SK-N-MC (cell line): Measurements from ENCODE around the gene MTA1.
A peak's percentile ranks its signal among the peaks of the same experiment; 100 is the strongest.

ENCODE experiments used
- DNase-seq: peaks from one replicate; pipeline ENCODE4 v3.0.0-alpha.2; 2011; ENCODE audit warnings: low read depth, low spot score
- H3K27ac ChIP-seq: fragments of 200-600 bp; sonication (generic); 2 replicates; pipeline ENCODE4 v1.5.1; 2016; ENCODE audit warnings: mixed run types
- H3K36me3 ChIP-seq: fragments of 200-600 bp; sonication (generic); 2 replicates; pipeline ENCODE4 v1.6.1; 2017; ENCODE audit warnings: antibody characterized with exemption, low read length, mixed read lengths; ENCODE audit not compliant: insufficient read depth
- H3K4me3 ChIP-seq: fragments of 200-600 bp; sonication (generic); 2 replicates; pipeline ENCODE4 v1.5.1; 2016
- H3K9ac ChIP-seq: fragments of 200-600 bp; sonication (generic); 2 replicates; pipeline ENCODE4 v1.8.0; 2017; ENCODE audit warnings: mixed run types, mixed read lengths; ENCODE audit not compliant: insufficient read length
- H3K9me3 ChIP-seq: fragments of 200-600 bp; sonication (generic); 2 replicates; pipeline ENCODE4 v1.6.1; 2017; ENCODE audit warnings: low read depth, mild to moderate bottlenecking, antibody characterized with exemption, low read length, moderate library complexity, mixed read lengths
- EZH2 ChIP-seq: fragments of 200-600 bp; sonication (generic); IDR thresholded peaks from one replicate; pipeline ENCODE4 v1.6.1; 2017; ENCODE audit warnings: antibody characterized with exemption
- FOXP2 ChIP-seq: optimal IDR thresholded peaks from 2 replicates; pipeline ENCODE3; 2011; ENCODE audit warnings: mild to moderate bottlenecking, moderate library complexity; ENCODE audit not compliant: insufficient read depth; ENCODE audit errors: extremely low read length, control extremely low read depth
- POLR2AphosphoS5 ChIP-seq: IDR thresholded peaks from 2 replicates; pipeline ENCODE4 v1.6.1; 2012; ENCODE audit warnings: mild to moderate bottlenecking, low read depth, low read length, borderline replicate concordance

Gene MTA1

GRCh38 chr14:105418269-105419194 is 1.1 kb upstream of the MTA1 start:
- TF ChIP-seq FOXP2 (no peak), POLR2AphosphoS5 (no peak), EZH2 (no peak)
- Histone ChIP-seq H3K9me3 (no peaks in the 10 kb centered on the region), H3K36me3 (peaks cover 21% of the 10 kb centered on the region; the same call in 1 of the 2 replicates), H3K27ac (no peak overlapping the region), H3K4me3 (peak overlapping the region; percentile 87), H3K9ac (peak overlapping the region; percentile 92)
- no peak for DNase-seq

GRCh38 chr14:105420101-105420973 is 710 bp downstream of the MTA1 start:
- no peak for DNase-seq
- peak overlapping the region; percentile 96 for H3K4me3 ChIP-seq
- H3K9ac ChIP-seq = peak overlapping the region; percentile 96
- peaks cover 36% of the 10 kb centered on the region for H3K36me3 ChIP-seq
- TF ChIP-seq EZH2 (no peak), POLR2AphosphoS5 (no peak), FOXP2 (no peak)
- H3K27ac ChIP-seq = peak overlapping the region; percentile 78
- H3K9me3 ChIP-seq = no peaks in the 10 kb centered on the region

GRCh38 chr14:105420974-105421674 is 1.5 kb downstream of the MTA1 start:
- DNase-seq = no peak
- Histone ChIP-seq H3K9me3 (no peaks in the 10 kb centered on the region), H3K9ac (peak overlapping the region; percentile 96), H3K27ac (peak overlapping the region; percentile 78), H3K36me3 (peaks cover 42% of the 10 kb centered on the region), H3K4me3 (peak overlapping the region; percentile 96)
- TF ChIP-seq EZH2 (no peak), FOXP2 (no peak), POLR2AphosphoS5 (no peak)

- no peak for TF ChIP-seq EZH2
- no peak for TF ChIP-seq FOXP2
- no peak for TF ChIP-seq POLR2AphosphoS5
- H3K9me3 ChIP-seq = no peaks in the 10 kb centered on the region
- peak overlapping the region; percentile 78 for H3K27ac ChIP-seq
- H3K4me3 ChIP-seq = peak overlapping the region; percentile 96
- peaks cover 51% of the 10 kb centered on the region for H3K36me3 ChIP-seq
- DNase-seq = no peak
- H3K9ac ChIP-seq = peak overlapping the region; percentile 96
Observed at GRCh38 chr14:105421723-105422615, 2.3 kb downstream of the MTA1 start.

- no peak overlapping the region for H3K4me3 ChIP-seq
- peak overlapping the region; percentile 28; the same call in 1 of the 2 replicates for H3K27ac ChIP-seq
- TF ChIP-seq EZH2 (no peak), FOXP2 (no peak), POLR2AphosphoS5 (no peak)
- peaks cover 59% of the 10 kb centered on the region for H3K36me3 ChIP-seq
- H3K9ac ChIP-seq = no peak overlapping the region
- H3K9me3 ChIP-seq = no peaks in the 10 kb centered on the region
- no peak for DNase-seq
Observed at GRCh38 chr14:105422695-105423487, 3.3 kb downstream of the MTA1 start.

- H3K4me3 ChIP-seq = no peak overlapping the region
- no peak for DNase-seq
- H3K9ac ChIP-seq = no peak overlapping the region
- H3K27ac ChIP-seq = no peak overlapping the region
- no peaks in the 10 kb centered on the region for H3K9me3 ChIP-seq
- peaks cover 66% of the 10 kb centered on the region for H3K36me3 ChIP-seq
- TF ChIP-seq FOXP2 (no peak), POLR2AphosphoS5 (no peak), EZH2 (no peak)
Observed at GRCh38 chr14:105423488-105424195, 4.0 kb downstream of the MTA1 start.
